ENCODE data around the gene ANKRD39. TPM values are rescaled to one million over a fixed set of nuclear protein-coding genes. Genes with fewer than 3 reads are reported as not detected.
A peak's percentile ranks its signal among the peaks of the same experiment; 100 is the strongest.

The ANKRD39 gene
- total RNA-seq, 1 donor from 2014 or later: 3.7 TPM

DNA sequence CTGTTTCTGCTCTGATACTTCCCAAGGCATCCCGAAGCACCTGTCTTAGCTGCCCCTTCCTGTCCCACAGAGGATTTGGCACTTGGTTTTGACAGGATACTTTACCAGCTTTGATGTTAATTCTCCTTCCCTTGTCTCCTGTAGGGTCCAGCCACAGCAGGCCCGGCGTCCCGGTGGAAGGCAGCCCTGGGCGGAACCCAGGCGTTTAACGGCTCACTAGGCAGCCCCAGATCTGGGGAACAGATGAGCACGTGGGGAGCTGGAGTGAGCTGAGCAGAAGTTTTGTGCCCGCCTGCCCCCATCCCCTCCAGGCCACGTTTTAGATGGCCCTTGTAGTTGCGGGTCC, 25.4 kb downstream of the ANKRD39 start:
- H3K27ac ChIP-seq (ENCODE audit: low read depth, low read length): peak overlapping the region; percentile 59

DNA sequence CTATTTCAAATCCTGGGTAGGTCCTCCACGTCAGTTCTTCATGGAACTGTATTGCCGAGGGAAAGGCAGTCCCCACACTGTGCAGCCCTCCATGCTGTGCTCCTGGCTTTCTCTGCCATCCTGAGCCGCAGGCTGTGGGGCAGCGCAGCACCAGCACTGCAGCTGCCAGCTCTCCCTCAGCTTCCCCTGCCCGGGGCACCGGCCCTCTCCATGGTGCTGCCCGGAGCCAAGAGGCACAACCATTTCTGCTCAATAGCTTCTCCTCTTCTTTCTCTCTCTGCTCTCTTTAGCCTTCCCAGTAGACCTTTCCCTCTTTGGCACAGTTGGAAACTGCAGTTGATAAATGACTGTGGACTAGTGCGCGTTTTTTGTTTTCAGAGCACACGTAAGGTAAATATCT, 26.1 kb downstream of the ANKRD39 start:
- Histone ChIP-seq H3K4me3 (ENCODE audit: low read length in 3 of 3) (no peak overlapping the region), H3K9ac (ENCODE audit: low read depth in 1 of 3, low read length in 3 of 3) (peak overlapping the region in 1 of 3 donors; percentile 45), H3K27ac (ENCODE audit: low read depth, low read length) (peak overlapping the region; percentile 59), H3K9me3 (ENCODE audit: control insufficient read depth in 3 of 3, low read length in 3 of 3) (no peaks in the 10 kb centered on the region), H3K36me3 (ENCODE audit: control insufficient read depth in 3 of 3, insufficient read depth in 3 of 3, low read length in 3 of 3) (peaks cover 42 to 51% (median 43%) of the 10 kb centered on the region in 3 donors), H3K27me3 (ENCODE audit: control insufficient read depth in 3 of 3, insufficient read depth in 3 of 3, low read length in 3 of 3) (no peaks in the 10 kb centered on the region), H3K4me1 (ENCODE audit: control insufficient read depth in 3 of 3, insufficient read depth in 3 of 3, low read length in 3 of 3) (peaks cover 18 to 26% (median 21%) of the 10 kb centered on the region in 3 donors)

More for the DNA sequence above, 25.4 kb downstream of the ANKRD39 start:
- H3K4me1 ChIP-seq (ENCODE audit: control insufficient read depth in 3 of 3, insufficient read depth in 3 of 3, low read length in 3 of 3): peaks cover 18 to 26% (median 21%) of the 10 kb centered on the region in 3 donors
- no peaks in the 10 kb centered on the region for H3K9me3 ChIP-seq (ENCODE audit: control insufficient read depth in 3 of 3, low read length in 3 of 3)
- H3K9ac ChIP-seq (ENCODE audit: low read depth in 1 of 3, low read length in 3 of 3): peak overlapping the region in 2 of 3 donors; percentile 23 to 75
- no peaks in the 10 kb centered on the region for H3K27me3 ChIP-seq (ENCODE audit: control insufficient read depth in 3 of 3, insufficient read depth in 3 of 3, low read length in 3 of 3)
- peak overlapping the region in 1 of 3 donors; percentile 58 for H3K4me3 ChIP-seq (ENCODE audit: low read length in 3 of 3)
- H3K36me3 ChIP-seq (ENCODE audit: control insufficient read depth in 3 of 3, insufficient read depth in 3 of 3, low read length in 3 of 3): peaks cover 40 to 51% (median 41%) of the 10 kb centered on the region in 3 donors

DNA sequence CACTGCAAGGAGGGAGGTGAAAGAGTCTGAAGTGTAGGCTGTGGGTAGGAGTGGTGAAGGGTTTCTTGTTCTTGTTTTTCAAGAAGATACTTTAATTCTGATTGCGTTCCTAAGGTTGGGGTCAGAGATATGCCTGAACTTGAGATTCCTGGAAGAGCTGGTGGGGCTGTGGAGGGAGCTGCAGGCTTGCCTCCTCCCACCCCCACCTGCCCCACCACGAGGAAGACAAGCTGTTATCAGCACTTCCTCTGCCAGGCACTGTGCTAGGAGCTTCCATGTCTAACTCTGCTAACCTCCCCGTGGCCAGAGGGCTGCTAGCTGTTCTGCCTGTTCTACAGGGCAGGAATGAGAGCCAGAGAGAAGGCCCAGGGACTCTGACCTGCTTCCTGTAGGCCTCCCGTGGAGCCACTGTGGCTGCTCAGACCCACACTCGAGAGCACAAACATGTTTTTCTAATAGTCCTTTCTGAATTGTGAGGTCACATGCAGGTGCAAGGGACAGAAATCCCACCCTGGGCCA, 27.7 kb downstream of the ANKRD39 start:
- Histone ChIP-seq H3K27ac (ENCODE audit: low read depth, low read length) (no peak overlapping the region), H3K9me3 (ENCODE audit: control insufficient read depth in 3 of 3, low read length in 3 of 3) (no peaks in the 10 kb centered on the region), H3K36me3 (ENCODE audit: control insufficient read depth in 3 of 3, insufficient read depth in 3 of 3, low read length in 3 of 3) (peaks cover 53 to 62% (median 54%) of the 10 kb centered on the region in 3 donors), H3K4me1 (ENCODE audit: control insufficient read depth in 3 of 3, insufficient read depth in 3 of 3, low read length in 3 of 3) (peaks cover 18 to 26% (median 21%) of the 10 kb centered on the region in 3 donors), H3K9ac (ENCODE audit: low read depth in 1 of 3, low read length in 3 of 3) (no peak overlapping the region), H3K4me3 (ENCODE audit: low read length in 3 of 3) (no peak overlapping the region), H3K27me3 (ENCODE audit: control insufficient read depth in 3 of 3, insufficient read depth in 3 of 3, low read length in 3 of 3) (no peaks in the 10 kb centered on the region)

DNA sequence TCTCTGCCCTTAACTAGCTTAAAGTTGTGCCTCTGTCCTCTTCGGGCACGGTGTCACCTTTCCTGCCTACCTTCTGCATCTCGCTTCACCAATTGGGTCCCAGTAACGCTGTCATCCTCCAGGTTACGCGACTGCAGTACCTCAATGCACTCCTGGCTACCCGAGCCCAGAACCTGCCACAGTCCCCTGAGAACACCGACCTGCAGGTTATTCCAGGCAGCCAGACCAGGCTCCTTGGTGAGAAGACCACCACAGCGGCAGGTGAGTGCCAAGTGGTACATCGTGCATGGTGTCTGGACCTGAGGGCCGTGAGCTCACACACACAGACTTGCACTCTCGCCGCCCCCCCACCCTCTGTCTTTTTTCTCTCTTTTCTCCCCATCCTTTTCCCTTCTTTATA, 28.9 kb downstream of the ANKRD39 start:
- H3K27ac ChIP-seq (ENCODE audit: low read depth, low read length): no peak overlapping the region
- H3K9ac ChIP-seq (ENCODE audit: low read depth in 1 of 3, low read length in 3 of 3): peak overlapping the region in 1 of 3 donors; percentile 8
- peaks cover 55 to 65% (median 61%) of the 10 kb centered on the region in 3 donors for H3K36me3 ChIP-seq (ENCODE audit: control insufficient read depth in 3 of 3, insufficient read depth in 3 of 3, low read length in 3 of 3)
- no peaks in the 10 kb centered on the region for H3K9me3 ChIP-seq (ENCODE audit: control insufficient read depth in 3 of 3, low read length in 3 of 3)
- H3K27me3 ChIP-seq (ENCODE audit: control insufficient read depth in 3 of 3, insufficient read depth in 3 of 3, low read length in 3 of 3): no peaks in the 10 kb centered on the region
- peaks cover 21 to 31% (median 22%) of the 10 kb centered on the region in 3 donors for H3K4me1 ChIP-seq (ENCODE audit: control insufficient read depth in 3 of 3, insufficient read depth in 3 of 3, low read length in 3 of 3)
- no peak overlapping the region for H3K4me3 ChIP-seq (ENCODE audit: low read length in 3 of 3)

DNA sequence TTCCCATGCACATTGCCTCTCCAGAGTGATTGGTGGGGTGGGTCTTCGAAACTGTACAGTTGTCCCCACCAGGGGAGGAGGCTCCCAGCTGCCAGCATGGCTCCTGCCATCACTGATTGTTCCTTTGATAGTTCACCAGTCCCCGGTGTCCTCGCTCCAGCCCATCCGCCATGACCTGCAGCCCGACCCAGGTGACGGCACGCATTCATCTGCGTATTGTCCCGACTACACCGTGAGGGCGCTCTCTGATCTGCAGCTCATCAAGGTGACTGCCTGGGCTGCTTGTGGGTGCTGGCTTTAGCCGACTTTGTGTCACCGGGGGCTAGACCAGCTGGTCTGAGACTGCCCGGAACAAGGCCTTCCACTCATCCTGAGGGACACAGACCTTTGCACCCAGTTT, 29.4 kb downstream of the ANKRD39 start:
- Histone ChIP-seq H3K27ac (ENCODE audit: low read depth, low read length) (no peak overlapping the region), H3K9ac (ENCODE audit: low read depth in 1 of 3, low read length in 3 of 3) (peak overlapping the region in 1 of 3 donors; percentile 8), H3K27me3 (ENCODE audit: control insufficient read depth in 3 of 3, insufficient read depth in 3 of 3, low read length in 3 of 3) (no peaks in the 10 kb centered on the region), H3K4me3 (ENCODE audit: low read length in 3 of 3) (no peak overlapping the region), H3K4me1 (ENCODE audit: control insufficient read depth in 3 of 3, insufficient read depth in 3 of 3, low read length in 3 of 3) (peaks cover 19 to 33% (median 20%) of the 10 kb centered on the region in 3 donors), H3K9me3 (ENCODE audit: control insufficient read depth in 3 of 3, low read length in 3 of 3) (no peaks in the 10 kb centered on the region), H3K36me3 (ENCODE audit: control insufficient read depth in 3 of 3, insufficient read depth in 3 of 3, low read length in 3 of 3) (peaks cover 58 to 65% (median 61%) of the 10 kb centered on the region in 3 donors)

DNA sequence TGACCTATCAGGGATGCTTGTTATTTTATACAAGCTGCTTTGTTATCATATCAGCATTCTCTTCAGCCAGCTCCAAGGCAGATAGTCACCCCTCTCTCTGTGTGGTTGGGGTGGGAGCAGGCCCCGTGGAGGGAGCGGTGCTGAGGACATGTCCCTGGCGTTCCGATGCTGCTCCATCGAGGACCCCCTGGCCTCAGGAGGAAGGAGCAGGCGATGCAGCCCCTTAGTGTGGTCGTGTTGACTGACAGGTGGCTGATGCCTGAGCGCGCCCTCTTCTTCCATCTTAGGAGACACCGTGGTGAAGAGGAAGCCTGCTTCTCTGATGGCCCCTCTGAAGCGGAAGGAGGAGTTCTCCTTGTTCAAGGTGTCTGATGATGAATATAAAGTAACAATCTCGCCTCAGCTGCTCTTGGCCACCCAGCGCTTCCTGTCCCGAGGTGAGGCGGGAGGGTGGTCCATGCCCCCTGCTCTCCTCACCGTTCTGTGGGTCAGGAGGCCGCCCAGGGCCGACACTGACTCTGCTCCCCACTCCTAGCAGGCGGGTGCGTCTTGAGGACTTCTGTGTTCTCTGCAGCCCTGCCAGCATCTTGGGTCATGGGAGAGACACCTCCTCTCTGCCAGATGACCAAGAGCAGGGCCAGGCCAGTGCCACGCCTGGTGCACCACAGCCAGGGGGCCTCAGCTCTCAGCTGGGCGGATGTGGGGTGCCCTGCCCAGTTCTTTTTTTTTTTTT, 31.1 kb downstream of the ANKRD39 start:
- Histone ChIP-seq H3K4me3 (ENCODE audit: low read length in 3 of 3) (no peak overlapping the region), H3K9me3 (ENCODE audit: control insufficient read depth in 3 of 3, low read length in 3 of 3) (no peaks in the 10 kb centered on the region), H3K36me3 (ENCODE audit: control insufficient read depth in 3 of 3, insufficient read depth in 3 of 3, low read length in 3 of 3) (peaks cover 59 to 61% (median 60%) of the 10 kb centered on the region in 3 donors), H3K27ac (ENCODE audit: low read depth, low read length) (no peak overlapping the region), H3K4me1 (ENCODE audit: control insufficient read depth in 3 of 3, insufficient read depth in 3 of 3, low read length in 3 of 3) (peaks cover 14 to 30% (median 14%) of the 10 kb centered on the region in 3 donors), H3K9ac (ENCODE audit: low read depth in 1 of 3, low read length in 3 of 3) (no peak overlapping the region), H3K27me3 (ENCODE audit: control insufficient read depth in 3 of 3, insufficient read depth in 3 of 3, low read length in 3 of 3) (no peaks in the 10 kb centered on the region)

DNA sequence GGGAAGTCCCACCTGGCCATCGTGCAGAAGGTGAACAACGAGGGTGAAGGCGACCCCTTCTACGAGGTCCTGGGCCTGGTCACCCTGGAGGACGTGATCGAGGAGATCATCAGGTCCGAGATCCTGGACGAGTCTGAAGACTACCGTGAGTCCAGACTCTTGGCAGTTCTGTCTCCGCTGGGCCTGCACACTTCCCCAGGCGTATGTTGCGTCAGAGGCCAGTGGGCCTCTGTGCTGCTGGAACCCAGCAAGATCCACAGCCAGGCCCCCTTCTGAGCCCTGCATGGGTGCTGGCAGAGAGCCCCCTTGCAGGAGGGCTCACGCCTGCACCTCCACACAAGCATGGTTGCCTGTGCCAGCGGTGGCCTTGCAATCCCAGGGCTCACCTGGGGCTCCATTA, 32.8 kb downstream of the ANKRD39 start:
- no peak overlapping the region for H3K4me3 ChIP-seq (ENCODE audit: low read length in 3 of 3)
- H3K9me3 ChIP-seq (ENCODE audit: control insufficient read depth in 3 of 3, low read length in 3 of 3): no peaks in the 10 kb centered on the region
- no peak overlapping the region for H3K27ac ChIP-seq (ENCODE audit: low read depth, low read length)
- H3K36me3 ChIP-seq (ENCODE audit: control insufficient read depth in 3 of 3, insufficient read depth in 3 of 3, low read length in 3 of 3): peaks cover 43 to 45% (median 44%) of the 10 kb centered on the region in 3 donors
- H3K27me3 ChIP-seq (ENCODE audit: control insufficient read depth in 3 of 3, insufficient read depth in 3 of 3, low read length in 3 of 3): no peaks in the 10 kb centered on the region
- peaks cover 29 to 42% (median 30%) of the 10 kb centered on the region in 3 donors for H3K4me1 ChIP-seq (ENCODE audit: control insufficient read depth in 3 of 3, insufficient read depth in 3 of 3, low read length in 3 of 3)
- no peak overlapping the region for H3K9ac ChIP-seq (ENCODE audit: low read depth in 1 of 3, low read length in 3 of 3)

DNA sequence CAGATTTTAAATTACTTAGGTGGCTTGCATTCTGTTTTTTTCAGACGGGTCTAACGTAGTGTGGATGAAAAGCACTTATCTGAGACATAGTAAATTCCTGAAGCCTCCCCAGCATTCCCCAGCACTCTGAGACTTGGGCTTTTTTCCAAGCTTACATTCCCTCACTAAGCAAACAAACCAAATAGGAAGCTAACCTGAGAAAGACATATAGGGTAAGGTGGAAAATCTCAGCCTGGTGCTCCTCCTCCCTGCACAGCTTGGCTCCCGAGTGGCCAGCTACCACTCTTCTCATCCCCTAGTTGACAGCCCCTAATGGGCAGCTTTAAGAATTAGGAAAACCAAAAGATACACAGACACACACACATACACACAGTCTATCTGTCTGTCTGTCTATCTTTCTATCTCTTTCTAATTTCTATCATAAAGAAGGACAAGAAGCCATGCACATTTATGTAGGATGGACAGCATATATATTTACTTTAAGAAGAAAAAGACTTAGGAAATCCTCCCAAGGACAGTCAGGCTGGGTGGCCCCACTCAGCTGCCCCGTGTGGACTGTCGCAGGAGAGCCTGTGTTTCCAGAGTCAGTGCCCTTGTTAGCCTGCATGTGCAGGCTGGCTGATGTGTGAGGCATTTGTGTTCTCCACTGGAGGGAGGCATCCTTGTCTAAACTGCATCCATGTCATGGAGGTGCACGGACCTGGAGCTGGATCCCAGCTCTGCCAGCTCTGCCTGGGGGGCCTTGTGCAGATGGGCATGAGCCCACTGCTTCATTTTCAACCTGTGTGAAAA, 33.5 kb downstream of the ANKRD39 start:
- H3K36me3 ChIP-seq (ENCODE audit: control insufficient read depth in 3 of 3, insufficient read depth in 3 of 3, low read length in 3 of 3): peaks cover 43 to 44% (median 43%) of the 10 kb centered on the region in 3 donors
- no peak overlapping the region for H3K27ac ChIP-seq (ENCODE audit: low read depth, low read length)
- H3K9me3 ChIP-seq (ENCODE audit: control insufficient read depth in 3 of 3, low read length in 3 of 3): no peaks in the 10 kb centered on the region
- H3K4me3 ChIP-seq (ENCODE audit: low read length in 3 of 3): no peak overlapping the region
- H3K9ac ChIP-seq (ENCODE audit: low read depth in 1 of 3, low read length in 3 of 3): peak overlapping the region in 1 of 3 donors; percentile 50
- no peaks in the 10 kb centered on the region for H3K27me3 ChIP-seq (ENCODE audit: control insufficient read depth in 3 of 3, insufficient read depth in 3 of 3, low read length in 3 of 3)
- H3K4me1 ChIP-seq (ENCODE audit: control insufficient read depth in 3 of 3, insufficient read depth in 3 of 3, low read length in 3 of 3): peaks cover 37 to 50% (median 37%) of the 10 kb centered on the region in 3 donors

DNA sequence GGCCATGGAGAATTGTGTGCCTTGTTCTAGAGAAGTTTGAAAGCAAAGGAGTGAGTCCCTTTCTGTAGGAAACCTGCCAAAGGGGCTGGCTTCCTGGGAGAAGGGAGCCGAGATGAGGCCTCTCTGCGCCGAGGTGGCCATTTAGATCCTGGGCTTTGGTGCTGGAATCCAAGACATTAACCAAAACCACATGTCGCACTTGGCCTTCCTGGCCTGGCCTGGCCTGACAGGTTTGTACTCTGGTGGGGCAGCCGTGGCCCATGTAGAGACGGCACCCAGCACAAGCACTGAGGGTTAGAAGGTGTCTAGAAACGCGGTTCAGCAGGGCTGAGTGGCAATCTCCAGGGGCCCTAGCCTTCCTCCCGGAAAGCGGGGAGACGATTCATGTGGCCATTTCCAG, 34.6 kb downstream of the ANKRD39 start:
- Histone ChIP-seq H3K9ac (ENCODE audit: low read depth in 1 of 3, low read length in 3 of 3) (peak overlapping the region in 1 of 3 donors; percentile 41), H3K4me3 (ENCODE audit: low read length in 3 of 3) (no peak overlapping the region), H3K27ac (ENCODE audit: low read depth, low read length) (peak overlapping the region; percentile 9), H3K36me3 (ENCODE audit: control insufficient read depth in 3 of 3, insufficient read depth in 3 of 3, low read length in 3 of 3) (peaks cover 39 to 44% (median 39%) of the 10 kb centered on the region in 3 donors), H3K4me1 (ENCODE audit: control insufficient read depth in 3 of 3, insufficient read depth in 3 of 3, low read length in 3 of 3) (peaks cover 48 to 60% (median 48%) of the 10 kb centered on the region in 3 donors), H3K9me3 (ENCODE audit: control insufficient read depth in 3 of 3, low read length in 3 of 3) (no peaks in the 10 kb centered on the region), H3K27me3 (ENCODE audit: control insufficient read depth in 3 of 3, insufficient read depth in 3 of 3, low read length in 3 of 3) (no peaks in the 10 kb centered on the region)

All from skeletal muscle tissue (tissue), 4 donors.